Measurements from ENCODE around the gene IL16.

GRCh38 chr15:81213982-81214381, 17.3 kb downstream of the IL16 start:
- no peak for TF ChIP-seq CTCF (conservative IDR thresholded peaks at IDR 0.05 in 1 of 2, IDR thresholded peaks at IDR 0.05 in 1 of 2; ENCODE audit: extremely low read depth in 1 of 2, insufficient read depth in 1 of 2, low read depth in 1 of 2, low read length in 2 of 2)
- no peak for TF ChIP-seq EZH2 (IDR thresholded peaks at IDR 0.05; ENCODE audit: borderline replicate concordance, low read length)

All from mammary epithelial cell (primary cell).